ENCODE results near the gene STMND1. TPM values are rescaled to one million over a fixed set of nuclear protein-coding genes. Genes with fewer than 3 reads are reported as not detected.

STMND1 gene
- total RNA-seq, 2 donors from 2014 or later: not detected

GRCh38 chr6:17130786-17131185 lies 28.9 kb downstream of the STMND1 start:
- Histone ChIP-seq H3K27ac (no peak overlapping the region), H3K9me3 (peaks cover 16% of the 10 kb centered on the region), H3K36me3 (no peaks in the 10 kb centered on the region), H3K4me1 (ENCODE audit: control insufficient read depth in 1 of 2, low read depth in 2 of 2) (no peaks in the 10 kb centered on the region), H3K4me3 (no peak overlapping the region), H3K27me3 (replicated peaks; ENCODE audit: insufficient read depth) (no peaks in the 10 kb centered on the region)
- ATAC-seq (ENCODE audit: insufficient number of reproducible peaks, low FRiP score, low read depth): no peak
- DNase-seq (ENCODE audit: low spot score): no peak
- no peak for TF ChIP-seq CTCF (IDR thresholded peaks at IDR 0.05)

- Histone ChIP-seq H3K27ac (no peak overlapping the region), H3K36me3 (no peaks in the 10 kb centered on the region), H3K4me3 (no peak overlapping the region), H3K27me3 (replicated peaks; ENCODE audit: insufficient read depth) (no peaks in the 10 kb centered on the region), H3K9me3 (peaks cover 19% of the 10 kb centered on the region), H3K4me1 (ENCODE audit: control insufficient read depth in 1 of 2, low read depth in 2 of 2) (no peaks in the 10 kb centered on the region)
- no peak for TF ChIP-seq CTCF (IDR thresholded peaks at IDR 0.05)
- ATAC-seq (ENCODE audit: insufficient number of reproducible peaks, low FRiP score, low read depth): no peak
- DNase-seq (ENCODE audit: low spot score): no peak
Observed at GRCh38 chr6:17132967-17133366, 31.1 kb downstream of the STMND1 start.

- Histone ChIP-seq H3K27me3 (replicated peaks; ENCODE audit: insufficient read depth) (no peaks in the 10 kb centered on the region), H3K4me1 (ENCODE audit: control insufficient read depth in 1 of 2, low read depth in 2 of 2) (no peaks in the 10 kb centered on the region), H3K27ac (no peak overlapping the region), H3K36me3 (no peaks in the 10 kb centered on the region), H3K9me3 (peaks cover 32% of the 10 kb centered on the region), H3K4me3 (no peak overlapping the region)
- TF ChIP-seq CTCF (IDR thresholded peaks at IDR 0.05): no peak
- DNase-seq (ENCODE audit: low spot score) (no peak), ATAC-seq (ENCODE audit: insufficient number of reproducible peaks, low FRiP score, low read depth) (no peak)
Observed at GRCh38 chr6:17138033-17138432, 36.2 kb downstream of the STMND1 start.

- no peak for ATAC-seq (ENCODE audit: insufficient number of reproducible peaks, low FRiP score, low read depth)
- H3K4me3 ChIP-seq: no peak overlapping the region
- H3K9me3 ChIP-seq: peaks cover 23% of the 10 kb centered on the region
- H3K4me1 ChIP-seq (ENCODE audit: control insufficient read depth in 1 of 2, low read depth in 2 of 2): no peaks in the 10 kb centered on the region
- H3K36me3 ChIP-seq: no peaks in the 10 kb centered on the region
- no peak for DNase-seq (ENCODE audit: low spot score)
- no peak for TF ChIP-seq CTCF (IDR thresholded peaks at IDR 0.05)
- no peaks in the 10 kb centered on the region for H3K27me3 ChIP-seq (replicated peaks; ENCODE audit: insufficient read depth)
- no peak overlapping the region for H3K27ac ChIP-seq
Observed at GRCh38 chr6:17144016-17144415, 42.2 kb downstream of the STMND1 start.

- no peak overlapping the region for H3K27ac ChIP-seq
Observed at GRCh38 chr6:17149571-17149970, 47.7 kb downstream of the STMND1 start.

More at GRCh38 chr6:17149571-17149970, 47.7 kb downstream of the STMND1 start:
- DNase-seq (ENCODE audit: low spot score) (no peak), ATAC-seq (ENCODE audit: insufficient number of reproducible peaks, low FRiP score, low read depth) (no peak)
- TF ChIP-seq CTCF (IDR thresholded peaks at IDR 0.05): no peak
- Histone ChIP-seq H3K27me3 (replicated peaks; ENCODE audit: insufficient read depth) (no peaks in the 10 kb centered on the region), H3K36me3 (no peaks in the 10 kb centered on the region), H3K9me3 (peaks cover 5% of the 10 kb centered on the region), H3K4me1 (ENCODE audit: control insufficient read depth in 1 of 2, low read depth in 2 of 2) (no peaks in the 10 kb centered on the region), H3K4me3 (no peak overlapping the region)

Measured in thoracic aorta (tissue), 2 donors.